HepG2 (cell line): ENCODE data around the gene PGPEP1. TPM values are rescaled to one million over a fixed set of nuclear protein-coding genes. Genes with fewer than 3 reads are reported as not detected.

Source experiments
- CTCF ChIP-seq: sonication (generic); formaldehyde crosslinking; IDR thresholded peaks from 2 replicates; pipeline ENCODE4 v1.5.0; 2020; ENCODE audit warnings: mild to moderate bottlenecking, missing genetic modification reagents, moderate library complexity
- ERF ChIP-seq: IDR thresholded peaks from 2 replicates; pipeline ENCODE4 v1.6.1; 2018; ENCODE audit warnings: missing biosample characterization, missing genetic modification reagents
- KDM4B ChIP-seq: sonication (generic); formaldehyde crosslinking; IDR thresholded peaks from 2 replicates; pipeline ENCODE4 v1.4.0; 2020; ENCODE audit warnings: missing genetic modification reagents
- KLF15 ChIP-seq: sonication (generic); formaldehyde crosslinking; IDR thresholded peaks from 2 replicates; pipeline ENCODE4 v1.8.1; 2023; ENCODE audit warnings: borderline replicate concordance, mild to moderate bottlenecking, inconsistent platforms, missing genetic modification reagents, mixed read lengths
- KMT2B ChIP-seq: IDR thresholded peaks from 2 replicates; pipeline ENCODE4 v1.6.1; 2016; ENCODE audit warnings: missing genetic modification reagents, missing compliant biosample characterization
- PCBP1 ChIP-seq: fragments of 200-400 bp; formaldehyde crosslinking; IDR thresholded peaks from 2 replicates; pipeline ENCODE4 v1.6.1; 2017; ENCODE audit warnings: mild to moderate bottlenecking, low read depth, low read length, borderline replicate concordance
- SRSF4 ChIP-seq: fragments of 200-400 bp; formaldehyde crosslinking; IDR thresholded peaks from one replicate; pipeline ENCODE4 v1.6.1; 2018; ENCODE audit warnings: mild to moderate bottlenecking, low read depth, low read length, moderate library complexity; ENCODE audit not compliant: poor library complexity, severe bottlenecking
- SYNCRIP ChIP-seq: fragments of 200-400 bp; formaldehyde crosslinking; IDR thresholded peaks from 2 replicates; pipeline ENCODE4 v1.6.1; 2018; ENCODE audit warnings: mild to moderate bottlenecking, low read depth, low read length; ENCODE audit not compliant: insufficient read depth
- TFE3 ChIP-seq: IDR thresholded peaks from 2 replicates; pipeline ENCODE4 v1.6.1; 2016
- TOPORS ChIP-seq: sonication (generic); formaldehyde crosslinking; IDR thresholded peaks from 2 replicates; pipeline ENCODE4 v1.8.0; 2023; ENCODE audit warnings: mild to moderate bottlenecking, missing genetic modification reagents
- UBTF ChIP-seq: sonication (generic); formaldehyde crosslinking; IDR thresholded peaks from 2 replicates; pipeline ENCODE4 v1.4.0; 2020; ENCODE audit warnings: mild to moderate bottlenecking, missing genetic modification reagents
- USF2 ChIP-seq, 2 experiments: sonication (generic) in 1 of 2; formaldehyde crosslinking in 1 of 2; IDR thresholded peaks; 2 replicates each; pipeline versions ENCODE4 v1.5.1 to v1.6.1; 2011 to 2020; ENCODE audit warnings: borderline replicate concordance in 1 of 2, low read depth in 1 of 2, low read length in 1 of 2, mild to moderate bottlenecking in 1 of 2, missing genetic modification reagents in 1 of 2, moderate library complexity in 1 of 2
- YEATS2 ChIP-seq: sonication (generic); formaldehyde crosslinking; IDR thresholded peaks from 2 replicates; pipeline ENCODE4 v1.4.0; 2020; ENCODE audit warnings: missing genetic modification reagents, borderline replicate concordance
- ZFX ChIP-seq: sonication (generic); formaldehyde crosslinking; IDR thresholded peaks from 2 replicates; pipeline ENCODE4 v1.4.0; 2020; ENCODE audit warnings: mild to moderate bottlenecking, low read depth, missing genetic modification reagents, moderate library complexity
- ZMYM2 ChIP-seq: sonication (generic); formaldehyde crosslinking; IDR thresholded peaks from 2 replicates; pipeline ENCODE4 v1.8.0; 2022; ENCODE audit warnings: mild to moderate bottlenecking, missing genetic modification reagents
- ZNF10 ChIP-seq: sonication (generic); formaldehyde crosslinking; IDR thresholded peaks from 2 replicates; pipeline ENCODE4 v1.4.0; 2020; ENCODE audit warnings: mild to moderate bottlenecking, low read depth, missing genetic modification reagents, borderline replicate concordance
- ZNF136 ChIP-seq: sonication (generic); formaldehyde crosslinking; IDR thresholded peaks from 2 replicates; pipeline ENCODE4 v1.8.1; 2022; ENCODE audit warnings: low read depth, mild to moderate bottlenecking, moderate library complexity, missing genetic modification reagents
- ZNF691 ChIP-seq: sonication (generic); formaldehyde crosslinking; IDR thresholded peaks from 2 replicates; pipeline ENCODE4 v1.4.0; 2020; ENCODE audit warnings: missing genetic modification reagents, low read depth, mild to moderate bottlenecking, borderline replicate concordance
- polyA plus RNA-seq, 8 experiments: library from polyadenylated mRNA; depleted of rRNA in 3 of 8; stranded (reverse) in 7 of 8; unstranded in 1 of 8; fragments of >200 nt; fragmentation: Illumina TruSeq in 4 of 8; extraction: Trizol in 4 of 8; gene quantifications; 2 replicates each; pipeline versions ENCODE4 v1.2.1 to v1.2.3, GENCODE V29; 2011 to 2016; ENCODE audit warnings: low read depth in 4 of 8, missing spikeins in 1 of 8, mixed read lengths in 1 of 8; ENCODE audit not compliant: insufficient read depth in 1 of 8
- total RNA-seq, 5 experiments: library from RNA; depleted of rRNA; stranded (reverse); fragments of >200 nt; fragmentation: Illumina TruSeq; extraction: Trizol; gene quantifications; 2 replicates each; pipeline ENCODE4 v1.2.3, GENCODE V29; 2016; ENCODE audit warnings: low read depth in 1 of 5

The PGPEP1 gene
- total and polyA plus RNA-seq, 2 of the 13 experiments (the other 11 are each of a cell fraction or from before 2014, with no cell fraction given), result 53.1 to 56.6 TPM

GRCh38 chr19:18304458-18305310, 35.7 kb upstream of the PGPEP1 start (continued):
- peak; percentile 40; the same call in 1 of the 2 replicates for TF ChIP-seq YEATS2 (CRISPR knock-in tag)
- TF ChIP-seq SYNCRIP, result no peak
- no peak for TF ChIP-seq KDM4B
- TF ChIP-seq USF2 (IDR thresholded peaks at IDR 0.05; ENCODE audit: low read depth, low read length), result no peak
- TF ChIP-seq USF2 (CRISPR knock-in tag; IDR thresholded peaks at IDR 0.05; ENCODE audit: borderline replicate concordance), result no peak
- no peak for TF ChIP-seq ZMYM2 (CRISPR knock-in tag)
- TF ChIP-seq ZNF10, result no peak
- TF ChIP-seq SRSF4, result no peak
- no peak; the same call in 1 of the 2 replicates for TF ChIP-seq ERF (CRISPR knock-in tag)
- peak; percentile 98 for TF ChIP-seq UBTF (CRISPR knock-in tag)
- TF ChIP-seq ZFX, result peak; percentile 96
- TF ChIP-seq ZNF136 (CRISPR knock-in tag), result 0 out of 2 replicates have a peak, but pooled peaks have one; percentile 28
- TF ChIP-seq KLF15 (CRISPR knock-in tag), result no peak
- TF ChIP-seq ZNF691 (CRISPR knock-in tag), result peak; percentile 65; the same call in 1 of the 2 replicates
- TF ChIP-seq TOPORS (CRISPR knock-in tag), result 0 out of 2 replicates have a peak, but pooled peaks have one; percentile 44
- TF ChIP-seq CTCF, result peak; percentile 61
- TF ChIP-seq TFE3 (CRISPR knock-in tag), result no peak; the same call in 1 of the 2 replicates
- TF ChIP-seq KMT2B (CRISPR knock-in tag), result 0 out of 2 replicates have a peak, but pooled peaks have one; percentile 42
- peak; percentile 98 for TF ChIP-seq PCBP1
